Stimulated activated CD8-positive, alpha-beta memory T cell treated with anti-CD3 and anti-CD28 coated beads, Interleukin-4, amount 100 ng/mL, for 24 hours (primary cell): ENCODE results near the gene CST5.
"Not testable (repeated sequence)": the region's sequence is repeated elsewhere in the genome, so short reads cannot be mapped to it uniquely, and the experiment has no call there.

Experiments used
- DNase-seq: peaks from one replicate; pipeline ENCODE4 v3.0.0-alpha.2; 2020; ENCODE audit warnings: low read depth

The CST5 gene

DNA sequence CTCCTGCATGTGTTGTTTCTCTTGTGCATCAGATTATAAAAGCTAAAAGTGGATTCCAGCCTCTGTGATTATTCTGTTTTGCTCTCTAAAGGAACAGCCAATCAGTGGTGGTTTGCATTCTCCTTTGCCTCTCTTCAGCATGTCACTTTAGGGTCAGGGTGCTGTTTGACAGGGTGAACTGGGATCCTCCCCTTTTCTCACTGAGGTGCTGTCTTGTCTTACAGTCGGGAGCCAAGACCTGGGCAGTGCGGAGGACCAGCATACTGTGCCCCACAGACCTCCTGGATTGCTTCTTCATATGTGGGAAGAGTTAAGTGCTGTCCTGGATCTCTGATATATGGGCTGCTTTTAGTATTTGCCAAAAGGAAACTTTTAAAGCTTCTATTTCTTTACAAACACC is 37.9 kb downstream of the CST5 start:
- DNase-seq, result no peak

DNA sequence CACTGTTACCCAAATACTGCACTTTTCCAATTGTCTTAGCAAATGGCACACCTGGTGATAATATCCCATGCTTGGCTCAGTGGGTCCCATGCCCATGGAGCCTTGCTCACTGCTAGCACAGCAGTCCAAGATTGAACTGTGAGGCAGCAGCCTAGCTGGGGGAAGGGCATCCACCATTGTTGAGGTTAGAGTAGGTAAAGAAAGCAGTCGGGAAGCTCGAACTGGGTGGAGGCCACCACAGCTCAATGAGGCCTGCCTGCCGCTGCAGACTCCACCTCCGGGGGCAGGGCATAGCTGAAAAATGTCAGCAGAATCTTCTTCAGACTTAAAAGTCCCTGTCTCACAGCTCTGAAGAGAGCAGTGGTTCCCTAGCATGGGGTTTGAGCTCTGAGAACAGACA is 43.8 kb downstream of the CST5 start:
- no peak for DNase-seq

DNA sequence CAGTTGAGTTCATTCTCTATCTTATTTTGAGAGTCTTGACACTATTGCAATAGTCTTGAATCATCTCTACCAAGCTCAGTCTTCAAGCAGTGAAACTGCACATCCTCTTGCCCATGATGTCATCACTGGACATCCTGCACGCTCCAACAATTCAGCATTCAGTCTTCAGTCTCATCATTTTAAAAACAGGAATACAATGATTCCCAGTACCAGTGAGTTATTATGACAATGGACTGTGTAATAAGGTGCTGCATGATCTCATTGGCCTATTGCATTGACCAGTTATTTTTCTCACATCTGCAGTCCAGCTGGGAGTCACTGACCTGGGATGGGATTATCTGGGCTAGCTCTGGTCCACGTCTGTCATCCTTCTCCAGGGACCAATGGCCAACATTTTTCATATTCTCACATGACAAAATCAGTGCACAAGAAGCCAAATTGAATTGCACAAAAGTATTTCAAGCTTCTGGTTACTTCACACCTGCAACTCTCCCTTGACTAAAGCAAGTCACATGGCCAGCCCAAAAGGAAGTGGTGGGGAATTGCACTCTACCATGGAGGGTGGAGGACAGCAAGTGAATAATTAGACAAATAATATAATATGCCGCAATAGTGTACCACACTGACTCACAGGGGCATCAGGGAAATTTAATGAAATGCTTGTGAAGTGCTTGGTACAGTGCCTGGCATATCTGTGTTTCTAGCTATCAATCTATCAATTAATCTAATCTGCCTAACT is 46.6 kb downstream of the CST5 start:
- DNase-seq, result no peak

DNA sequence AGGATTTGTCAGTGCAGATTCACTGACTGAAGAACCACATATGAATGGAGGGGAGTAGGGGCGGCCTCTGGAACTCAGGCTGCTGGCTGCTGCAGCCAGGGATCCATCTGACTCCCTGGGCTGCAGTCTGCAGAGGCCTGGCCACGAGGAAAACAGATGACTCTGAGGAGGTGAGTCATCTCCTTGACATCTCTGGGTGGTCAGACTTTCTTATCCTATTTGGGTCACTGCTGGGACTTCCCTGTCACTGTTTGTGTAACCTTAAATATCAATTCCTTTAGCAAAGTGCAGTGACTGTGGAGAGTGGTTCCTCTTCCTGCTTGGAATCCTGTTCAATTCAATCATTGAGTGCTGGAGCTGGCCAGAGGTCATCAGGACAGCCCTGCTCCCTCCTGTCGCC is 47.6 kb downstream of the CST5 start:
- DNase-seq, result not testable (repeated sequence)

DNA sequence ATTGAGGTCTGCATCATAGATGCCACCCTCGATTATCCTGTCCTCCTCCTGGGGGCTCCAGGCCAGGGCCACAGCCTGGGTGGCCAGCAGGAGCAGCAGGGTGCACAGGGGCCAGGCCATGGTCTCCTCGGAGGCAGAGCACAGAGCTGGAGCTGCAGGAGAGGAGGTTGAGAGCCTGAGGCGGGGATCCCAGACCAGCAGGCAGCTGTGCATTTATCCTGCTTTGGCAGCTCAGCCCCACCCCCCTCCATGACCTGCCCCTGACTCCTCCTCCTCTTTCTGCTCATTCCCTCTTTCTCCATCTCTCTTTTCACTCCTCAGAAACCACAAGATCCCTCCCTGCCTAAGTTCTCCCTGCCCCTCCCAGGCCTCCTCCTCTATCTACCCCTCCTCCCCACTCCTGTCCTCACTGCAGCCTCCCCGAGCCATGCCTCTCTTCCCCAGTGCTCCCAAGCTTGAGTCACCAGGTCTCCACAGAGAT is 53.0 kb downstream of the CST5 start, which contains the start of gene CST2:
TSS of gene CST2 (minus strand) at position 189 of the 481 bp plus-strand sequence. CDS start at position 120, 69 bp downstream.
- no peak for DNase-seq
